Trophoblast cell (in vitro differentiated cells and primary cell): ENCODE data around the gene PAQR6.

Source experiments
- DNase-seq, 2 donors: peaks; one replicate each; pipeline ENCODE4 v3.0.0-alpha.2; 2016
- H2AFZ ChIP-seq: 2 replicates; pipeline ENCODE4 v1.6.1; 2013; ENCODE audit warnings: low read length, moderate library complexity, mild to moderate bottlenecking; ENCODE audit not compliant: insufficient read depth, poor library complexity
- H2AK5ac ChIP-seq: 2 replicates; pipeline ENCODE4 v1.6.1; 2013; ENCODE audit warnings: mild to moderate bottlenecking, low read length
- H2BK120ac ChIP-seq: 2 replicates; pipeline ENCODE4 v1.6.1; 2013; ENCODE audit warnings: low read length, mild to moderate bottlenecking, moderate library complexity; ENCODE audit not compliant: insufficient read depth, poor library complexity
- H2BK12ac ChIP-seq: 2 replicates; pipeline ENCODE4 v1.6.1; 2013; ENCODE audit warnings: mild to moderate bottlenecking, low read length, moderate library complexity
- H2BK5ac ChIP-seq: 2 replicates; pipeline ENCODE4 v1.6.1; 2013; ENCODE audit warnings: low read length, low read depth, moderate library complexity, mild to moderate bottlenecking; ENCODE audit not compliant: poor library complexity
- H3K14ac ChIP-seq: 2 replicates; pipeline ENCODE4 v1.6.1; 2013; ENCODE audit warnings: mild to moderate bottlenecking, low read length
- H3K18ac ChIP-seq: 2 replicates; pipeline ENCODE4 v1.6.1; 2013; ENCODE audit warnings: mild to moderate bottlenecking, low read length
- H3K23ac ChIP-seq: 2 replicates; pipeline ENCODE4 v1.6.1; 2013; ENCODE audit warnings: low read length
- H3K27ac ChIP-seq: 2 replicates; pipeline ENCODE4 v1.5.1; 2013; ENCODE audit warnings: low read depth, mild to moderate bottlenecking, inconsistent platforms, low read length, moderate library complexity
- H3K27me3 ChIP-seq: 2 replicates; pipeline ENCODE4 v1.6.1; 2013; ENCODE audit warnings: inconsistent platforms, mild to moderate bottlenecking, low read length, moderate library complexity; ENCODE audit not compliant: insufficient read depth
- H3K36me3 ChIP-seq, 2 experiments: 1 replicate in 1 of 2; 2 replicates in 1 of 2; pipeline ENCODE4 v1.6.1; 2013; ENCODE audit warnings: low read length in 2 of 2, mild to moderate bottlenecking in 2 of 2, moderate library complexity in 1 of 2; ENCODE audit not compliant: insufficient read depth in 2 of 2, control insufficient read depth in 1 of 2
- H3K4ac ChIP-seq: 2 replicates; pipeline ENCODE4 v1.6.1; 2013; ENCODE audit warnings: low read depth, mild to moderate bottlenecking, low read length, moderate library complexity
- H3K4me1 ChIP-seq, 2 experiments: 1 replicate in 1 of 2; 2 replicates in 1 of 2; pipeline ENCODE4 v1.6.1; 2013; ENCODE audit warnings: low read length in 2 of 2, mild to moderate bottlenecking in 2 of 2, moderate library complexity in 1 of 2; ENCODE audit not compliant: insufficient read depth in 2 of 2, control insufficient read depth in 1 of 2
- H3K4me2 ChIP-seq: 2 replicates; pipeline ENCODE4 v1.6.1; 2013; ENCODE audit warnings: inconsistent platforms, mild to moderate bottlenecking, low read length, moderate library complexity
- H3K4me3 ChIP-seq: 2 replicates; pipeline ENCODE4 v1.5.1; 2013; ENCODE audit warnings: mild to moderate bottlenecking, low read depth, low read length, inconsistent platforms
- H3K79me1 ChIP-seq: one replicate; pipeline ENCODE4 v1.6.1; 2013; ENCODE audit warnings: low read length
- H3K79me2 ChIP-seq: 2 replicates; pipeline ENCODE4 v1.6.1; 2013; ENCODE audit warnings: low read length, mild to moderate bottlenecking; ENCODE audit not compliant: control insufficient read depth, insufficient read depth, poor library complexity
- H3K9ac ChIP-seq: 2 replicates; pipeline ENCODE4 v1.6.1; 2013; ENCODE audit warnings: mild to moderate bottlenecking, low read length
- H3K9me3 ChIP-seq: 2 replicates; pipeline ENCODE4 v1.6.1; 2013; ENCODE audit warnings: low read depth, mild to moderate bottlenecking, control low read depth, inconsistent platforms, low read length; ENCODE audit not compliant: insufficient read depth
- H4K12ac ChIP-seq: 2 replicates; pipeline ENCODE4 v1.6.1; 2013; ENCODE audit warnings: low read depth, mild to moderate bottlenecking, low read length, moderate library complexity
- H4K8ac ChIP-seq: 2 replicates; pipeline ENCODE4 v1.6.1; 2013; ENCODE audit warnings: low read depth, mild to moderate bottlenecking, low read length, moderate library complexity
- H4K91ac ChIP-seq: one replicate; pipeline ENCODE4 v1.6.1; 2013; ENCODE audit warnings: low read depth, mild to moderate bottlenecking, low read length, moderate library complexity
- WGBS: extraction: QIAGEN DNeasy Blood & Tissue Kit; methylation state at CpG from one replicate; pipeline ENCODE4 v1.1.7; 2013; ENCODE audit warnings: missing lambda C conversion rate; ENCODE audit not compliant: insufficient read length, insufficient coverage; ENCODE audit errors: extremely low coverage; 5-methylcytosine and 5-hydroxymethylcytosine counted together

The PAQR6 gene

DNA sequence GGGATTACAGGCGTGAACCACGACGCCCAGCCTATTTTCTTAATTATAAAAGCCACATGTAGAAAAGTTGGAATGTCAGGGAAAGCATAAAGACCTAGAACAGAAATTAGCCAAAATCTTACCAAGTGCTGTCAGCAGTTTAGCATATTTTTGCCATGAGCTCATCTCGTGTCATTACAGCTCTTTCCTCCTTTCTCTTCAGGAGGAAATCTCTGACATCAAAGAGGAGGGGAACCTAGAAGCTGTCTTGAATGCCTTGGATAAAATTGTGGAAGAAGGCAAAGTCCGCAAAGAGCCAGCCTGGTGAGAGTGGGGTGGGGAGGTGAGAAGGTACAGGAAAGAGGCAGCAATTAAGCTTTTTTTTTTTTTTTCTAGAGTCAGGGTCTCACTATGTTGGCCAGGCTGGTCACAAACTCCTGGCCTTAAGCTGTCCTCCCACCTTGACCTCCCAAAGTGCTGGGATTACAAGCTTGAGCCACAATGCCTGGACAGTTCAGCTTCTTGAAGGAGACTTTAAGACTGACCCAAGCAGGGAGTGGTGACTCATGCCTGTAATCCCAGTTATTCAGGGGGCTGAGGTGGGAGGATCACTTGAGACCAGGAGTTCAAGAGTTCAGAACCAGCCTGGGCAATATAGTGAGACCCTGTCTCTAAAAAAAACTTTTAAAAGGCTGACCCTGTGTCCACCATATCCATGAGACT is 14.3 kb downstream of the PAQR6 start:
- Histone ChIP-seq H3K4me2 (no peak overlapping the region), H3K79me2 (no peaks in the 10 kb centered on the region), H2BK5ac (peak overlapping the region; percentile 32), H3K27ac (no peak overlapping the region), H3K4ac (no peak overlapping the region), H3K79me1 (peaks cover 3% of the 10 kb centered on the region), H2BK12ac (peak overlapping the region; percentile 65), H3K36me3 (peaks cover 19 to 24% of the 10 kb centered on the region in 2 experiments), H3K4me1 (peaks cover 8 to 19% of the 10 kb centered on the region in 2 experiments), H4K8ac (no peak overlapping the region), H2AFZ (no peak overlapping the region), H3K23ac (no peak overlapping the region), H3K4me3 (no peak overlapping the region), H3K9me3 (no peaks in the 10 kb centered on the region), H2AK5ac (no peak overlapping the region), H3K14ac (no peak overlapping the region), H3K27me3 (no peaks in the 10 kb centered on the region), H3K18ac (peak overlapping the region; percentile 44), H3K9ac (no peak overlapping the region), H4K12ac (no peak overlapping the region), H2BK120ac (peak overlapping the region; percentile 33), H4K91ac (peak overlapping the region; percentile 31)
- no CpG with 5 or more reads among the region's 5 CpGs for WGBS
- peak in 1 of 2 donors; percentile 64 for DNase-seq

- H2BK120ac ChIP-seq = no peak overlapping the region
- DNase-seq = no peak
- H3K4ac ChIP-seq = no peak overlapping the region
- H4K8ac ChIP-seq = no peak overlapping the region
- no peaks in the 10 kb centered on the region for H3K9me3 ChIP-seq
- peaks cover 8 to 21% of the 10 kb centered on the region in 2 experiments for H3K4me1 ChIP-seq
- no peaks in the 10 kb centered on the region for H3K27me3 ChIP-seq
- no peak overlapping the region for H3K27ac ChIP-seq
- H3K79me1 ChIP-seq = peaks cover 3% of the 10 kb centered on the region
- no peaks in the 10 kb centered on the region for H3K79me2 ChIP-seq
- no CpG with 5 or more reads among the region's 12 CpGs for WGBS
- H3K4me3 ChIP-seq = no peak overlapping the region
- no peak overlapping the region for H3K9ac ChIP-seq
- H2BK5ac ChIP-seq = no peak overlapping the region
- H3K18ac ChIP-seq = no peak overlapping the region
- H2BK12ac ChIP-seq = no peak overlapping the region
- no peak overlapping the region for H4K12ac ChIP-seq
- H3K4me2 ChIP-seq = no peak overlapping the region
- no peak overlapping the region for H3K23ac ChIP-seq
- no peak overlapping the region for H3K14ac ChIP-seq
- H2AFZ ChIP-seq = no peak overlapping the region
- H3K36me3 ChIP-seq = peaks cover 19 to 20% of the 10 kb centered on the region in 2 experiments
- H4K91ac ChIP-seq = no peak overlapping the region
- no peak overlapping the region for H2AK5ac ChIP-seq
Observed at GRCh38 chr1:156232201-156232894, 15.5 kb downstream of the PAQR6 start.

GRCh38 chr1:156230473-156230837 is 17.4 kb downstream of the PAQR6 start:
- Histone ChIP-seq H3K4me1 (peaks cover 8 to 21% of the 10 kb centered on the region in 2 experiments), H3K14ac (no peak overlapping the region), H4K8ac (no peak overlapping the region), H3K18ac (no peak overlapping the region), H2AFZ (no peak overlapping the region), H3K4ac (no peak overlapping the region), H2BK120ac (no peak overlapping the region), H3K27me3 (no peaks in the 10 kb centered on the region), H4K91ac (no peak overlapping the region), H2BK5ac (no peak overlapping the region), H2BK12ac (no peak overlapping the region), H3K9ac (no peak overlapping the region), H3K4me3 (no peak overlapping the region), H2AK5ac (no peak overlapping the region), H3K79me1 (peaks cover 3% of the 10 kb centered on the region), H3K27ac (no peak overlapping the region), H4K12ac (no peak overlapping the region), H3K23ac (no peak overlapping the region), H3K79me2 (no peaks in the 10 kb centered on the region), H3K4me2 (no peak overlapping the region), H3K36me3 (peaks cover 10 to 13% of the 10 kb centered on the region in 2 experiments), H3K9me3 (no peaks in the 10 kb centered on the region)
- no CpG with 5 or more reads among the region's 1 CpG for WGBS
- no peak for DNase-seq

- no peak overlapping the region for H3K18ac ChIP-seq
- no peak overlapping the region for H3K4ac ChIP-seq
- H3K23ac ChIP-seq = no peak overlapping the region
- H4K12ac ChIP-seq = no peak overlapping the region
- H2BK5ac ChIP-seq = no peak overlapping the region
- H4K91ac ChIP-seq = no peak overlapping the region
- no peaks in the 10 kb centered on the region for H3K27me3 ChIP-seq
- no peak overlapping the region for H3K4me3 ChIP-seq
- no peak overlapping the region for H2BK120ac ChIP-seq
- no peak overlapping the region for H2AK5ac ChIP-seq
- peaks cover 10 to 13% of the 10 kb centered on the region in 2 experiments for H3K36me3 ChIP-seq
- H4K8ac ChIP-seq = no peak overlapping the region
- H3K9ac ChIP-seq = no peak overlapping the region
- H2AFZ ChIP-seq = no peak overlapping the region
- H2BK12ac ChIP-seq = no peak overlapping the region
- H3K79me1 ChIP-seq = peaks cover 3% of the 10 kb centered on the region
- H3K27ac ChIP-seq = no peak overlapping the region
- H3K79me2 ChIP-seq = no peaks in the 10 kb centered on the region
- no peak for DNase-seq
- WGBS = no CpG with 5 or more reads among the region's 11 CpGs
- peaks cover 8 to 21% of the 10 kb centered on the region in 2 experiments for H3K4me1 ChIP-seq
- H3K4me2 ChIP-seq = no peak overlapping the region
- H3K9me3 ChIP-seq = no peaks in the 10 kb centered on the region
- no peak overlapping the region for H3K14ac ChIP-seq
Observed at GRCh38 chr1:156229809-156230472, 17.9 kb downstream of the PAQR6 start.
